Ovary (tissue), 10 donors: ENCODE data around the gene NDUFC2. TPM values are rescaled to one million over a fixed set of nuclear protein-coding genes. Genes with fewer than 3 reads are reported as not detected.

Experiments used
- DNase-seq, 5 donors: peaks; one replicate each; pipeline ENCODE4 v3.0.0-alpha.2; 2019 to 2020
- H3K27ac ChIP-seq, 2 donors: fragments of 200-600 bp; one replicate each; pipeline versions ENCODE4 v1.5.1 to v1.8.0; 2019 to 2022
- H3K27me3 ChIP-seq: fragments of 200-600 bp; one replicate; pipeline ENCODE4 v1.8.0; 2022
- H3K36me3 ChIP-seq: fragments of 200-600 bp; sonication (generic); one replicate; pipeline ENCODE4 v1.5.1; 2019
- H3K4me1 ChIP-seq: one replicate; pipeline ENCODE4 v1.8.1; 2013; ENCODE audit warnings: mild to moderate bottlenecking, moderate library complexity; ENCODE audit not compliant: insufficient read depth
- H3K4me3 ChIP-seq: fragments of 200-600 bp; sonication (generic); one replicate; pipeline ENCODE4 v1.5.1; 2017
- H3K9me3 ChIP-seq, 2 donors: fragments of 200-600 bp in 1 of 2; sonication (generic) in 1 of 2; one replicate each; pipeline versions ENCODE4 v1.5.1 to v1.8.1; 2013 to 2019; ENCODE audit warnings: mild to moderate bottlenecking in 1 of 2, moderate library complexity in 1 of 2
- CTCF ChIP-seq, 3 donors: fragments of 450-650 bp in 2 of 3; fragments of 200-600 bp in 1 of 3; IDR thresholded peaks; one replicate each; pipeline versions ENCODE4 v1.5.1 to v1.8.0; 2016 to 2022; ENCODE audit warnings: antibody characterized with exemption in 3 of 3, mild to moderate bottlenecking in 1 of 3
- EP300 ChIP-seq: sonication (generic); formaldehyde crosslinking; IDR thresholded peaks from one replicate; pipeline ENCODE4 v1.6.1; 2017; ENCODE audit warnings: antibody characterized with exemption
- POLR2A ChIP-seq: fragments of 450-650 bp; IDR thresholded peaks from one replicate; pipeline ENCODE4 v1.6.1; 2017; ENCODE audit warnings: antibody characterized with exemption, mild to moderate bottlenecking, moderate library complexity
- WGBS, 3 donors: extraction: QIAGEN DNeasy Blood & Tissue Kit in 1 of 3; methylation state at CpG; one replicate each; pipeline versions ENCODE4 v1.1.5 to v1.1.7; 2013 to 2017; 5-methylcytosine and 5-hydroxymethylcytosine counted together
- intact Hi-C, 4 donors: fragments of 100-400 bp; cut with DNase I; formaldehyde crosslinking; loops; one replicate each; pipeline versions ENCODE4 v1.11.0 to v1.15.1; 2022 to 2023
- long read RNA-seq, 3 donors: library from polyadenylated mRNA in 2 of 3; unstranded in 2 of 3; transcript quantifications; one replicate each; pipeline ENCODE4 v2.0.0 and lab custom pipeline, GENCODE V29; 2021 to 2026
- polyA plus RNA-seq, 2 donors: library from polyadenylated mRNA; stranded (reverse); fragments of 200-250 nt in 1 of 2; fragments of 350-450 nt in 1 of 2; fragmentation: Illumina TruSeq in 1 of 2; extraction: RNeasy Lipid Tissue Mini Kit (QIAGEN cat#74804) in 1 of 2; gene quantifications; one replicate each; pipeline ENCODE4 v1.2.3, GENCODE V29; 2013 to 2014
- total RNA-seq, 7 donors: library from RNA; depleted of rRNA in 2 of 7; stranded (reverse); fragments of >200 nt in 2 of 7; fragmentation: NEBNext Ultra II Directional in 3 of 7; extraction: Animal tissue kit (Norgen Biotek cat#: 25700) in 3 of 7; gene quantifications; one replicate each; pipeline versions ENCODE4 v1.1.0 to v1.2.4, GENCODE V29; 2016 to 2023
- donor health status: DM: no; HTN: no; CAD: no; lungs with moderate emphysema.
- donor health status: DM: no; HTN: no; CAD: no.
- donor health status: Bipolar disorder and iron deficiency.
- donor health status: DM: yes; HTN: yes; CAD: no.
- donor health status: DM: no; HTN: no; CAD: no.
- donor health status: DM: yes; HTN: yes; CAD: no.

Gene NDUFC2
- total RNA-seq (100 to 1,000 TPM in 6 of 7 donors, 10 to 100 TPM in 1; 59.0 to 158 (median 127) TPM), polyA plus RNA-seq (100 to 1,000 TPM in 1 of 2 donors, 10 to 100 TPM in 1; 77.2 to 154 TPM)
- long read RNA-seq, donor 1, transcript NDUFC2-201 (3 exons, 2,518 nt), result major isoform, 51 of 69 reads
- long read RNA-seq, donor 1, partial matches to known transcripts, result 0 of 69 reads
- long read RNA-seq, donor 1, other reads (novel, unspliced or antisense), result 18 of 69 reads
- long read RNA-seq, donor 2, transcript NDUFC2-201 (3 exons, 2,518 nt), result major isoform, 222 of 268 reads
- long read RNA-seq, donor 2, partial matches to known transcripts, result 43 of 268 reads
- long read RNA-seq, donor 2, other reads (novel, unspliced or antisense), result 0 of 268 reads
- long read RNA-seq, donor 3, transcript NDUFC2-201 (3 exons, 2,518 nt), result major isoform, 133 of 136 reads
- long read RNA-seq, donor 3, partial matches to known transcripts, result 0 of 136 reads
- long read RNA-seq, donor 3, other reads (novel, unspliced or antisense), result 2 of 136 reads

- Histone ChIP-seq H3K27me3 (no peaks in the 10 kb centered on the region), H3K4me3 (peak within 1 kb of the TSS; percentile 79), H3K9me3 (no peaks in the 10 kb centered on the region), H3K4me1 (peaks cover 19% of the 10 kb centered on the region), H3K27ac (peak within 1 kb of the TSS; percentile 65 to 68), H3K36me3 (no peaks in the 10 kb centered on the region)
- DNase-seq, result peak; percentile 72 to 89 (median 81)
- TF ChIP-seq EP300, result no peak
- TF ChIP-seq POLR2A, result peak; percentile 52
- TF ChIP-seq CTCF (IDR thresholded peaks at IDR 0.05), result peak in 1 of 3 donors; percentile 16
- intact Hi-C loops, result loop anchor here in 1 of 4 donors (5.0 kb wide), 1 partner anchor 252 kb away; no protein-coding TSS in a partner anchor
- 0% methylated on average over 61 to 68 of the region's 68 CpGs for WGBS, 3 donors
Measured at GRCh38 chr11:78079232-78080083, at the start of gene NDUFC2. Gene NDUFC2 (minus strand): TSS chr11:78079862. CDS start chr11:78079744, 118 bp downstream.

- Histone ChIP-seq H3K36me3 (no peaks in the 10 kb centered on the region), H3K4me1 (no peaks in the 10 kb centered on the region), H3K27me3 (no peaks in the 10 kb centered on the region), H3K4me3 (no peak overlapping the region), H3K9me3 (no peaks in the 10 kb centered on the region), H3K27ac (no peak overlapping the region)
- 95 to 98% (median 96%) methylated on average over 3 of the region's 3 CpGs for WGBS, 3 donors
- no peak for DNase-seq
- TF ChIP-seq POLR2A, result no peak
- no peak for TF ChIP-seq EP300
- no peak for TF ChIP-seq CTCF (IDR thresholded peaks at IDR 0.05)
- intact Hi-C loops, result no loop called here
Measured at GRCh38 chr11:78127403-78127802, 47.7 kb upstream of the NDUFC2 start.

- no peak for DNase-seq
- H3K27ac ChIP-seq, result no peak overlapping the region
- intact Hi-C loops, result no loop called here
- no peak overlapping the region for H3K4me3 ChIP-seq
- H3K4me1 ChIP-seq, result no peaks in the 10 kb centered on the region
- WGBS, 3 donors, result 85 to 93% (median 93%) methylated on average over 6 of the region's 6 CpGs
- no peaks in the 10 kb centered on the region for H3K36me3 ChIP-seq
- no peak for TF ChIP-seq EP300
- no peak for TF ChIP-seq POLR2A
- TF ChIP-seq CTCF (IDR thresholded peaks at IDR 0.05), result no peak
- no peaks in the 10 kb centered on the region for H3K9me3 ChIP-seq
- no peaks in the 10 kb centered on the region for H3K27me3 ChIP-seq
Measured at GRCh38 chr11:78112582-78113275, 33.1 kb upstream of the NDUFC2 start.

GRCh38 chr11:78111298-78111697 is 31.6 kb upstream of the NDUFC2 start:
- H3K4me1 ChIP-seq, result no peaks in the 10 kb centered on the region
- no peaks in the 10 kb centered on the region for H3K9me3 ChIP-seq
- intact Hi-C loops, result no loop called here
- WGBS, 3 donors, result 76 to 95% (median 91%) methylated on average over 2 of the region's 2 CpGs
- no peaks in the 10 kb centered on the region for H3K36me3 ChIP-seq
- TF ChIP-seq CTCF (IDR thresholded peaks at IDR 0.05), result no peak
- TF ChIP-seq POLR2A, result no peak
- TF ChIP-seq EP300, result no peak
- no peak for DNase-seq
- no peak overlapping the region for H3K27ac ChIP-seq
- no peak overlapping the region for H3K4me3 ChIP-seq
- H3K27me3 ChIP-seq, result no peaks in the 10 kb centered on the region
